Right lobe of liver (tissue), 4 donors: ENCODE results near the gene CREB5.

Experiments
- CTCF ChIP-seq, 4 donors: fragments of 200-600 bp in 3 of 4; fragments of 450-650 bp in 1 of 4; IDR thresholded peaks; one replicate each; pipeline versions ENCODE4 v1.5.1 to v1.8.0; 2016 to 2022; ENCODE audit warnings: antibody characterized with exemption in 4 of 4, mild to moderate bottlenecking in 2 of 4
- POLR2A ChIP-seq: fragments of 450-650 bp; IDR thresholded peaks from one replicate; pipeline ENCODE4 v1.6.1; 2017; ENCODE audit warnings: antibody characterized with exemption, mild to moderate bottlenecking
- donor health status: DM: no; HTN: no; CAD: no.
- donor health status: DM: no; HTN: no; CAD: no.
- donor health status: DM: no; HTN: yes; CAD: no.

DNA sequence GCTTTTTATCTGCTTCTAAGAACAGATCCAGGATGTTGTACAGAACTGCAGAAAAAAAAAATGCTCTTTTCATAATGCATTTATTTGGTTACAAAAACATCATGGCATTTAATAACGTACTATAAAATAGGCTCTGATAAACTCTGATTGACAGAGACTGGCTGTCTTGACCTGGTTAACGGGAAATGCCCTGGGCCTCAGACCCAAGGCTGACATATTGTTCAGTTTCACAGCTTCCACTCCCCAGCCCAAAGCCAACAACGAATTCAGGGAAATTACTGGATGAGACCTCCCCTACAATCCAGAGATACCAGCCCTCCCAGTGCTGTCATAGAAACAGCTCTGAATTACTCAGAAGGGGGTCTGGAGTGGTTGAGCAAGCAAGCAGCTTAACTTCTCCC lies 260.1 kb downstream of the CREB5 start:
- TF ChIP-seq CTCF (IDR thresholded peaks at IDR 0.05), result no peak
- TF ChIP-seq POLR2A, result no peak
